Measurements from ENCODE around the gene EPHA8. TPM values are rescaled to one million over a fixed set of nuclear protein-coding genes. Genes with fewer than 3 reads are reported as not detected.
A peak's percentile ranks its signal among the peaks of the same experiment; 100 is the strongest.

Gene EPHA8
- total RNA-seq, 4 donors from 2014 or later, result 0.62 TPM; not detected in 3

GRCh38 chr1:22641906-22642636 lies 78.8 kb downstream of the EPHA8 start:
- no peak for TF ChIP-seq POLR2A (IDR thresholded peaks at IDR 0.05)
- TF ChIP-seq, protein P1, sequence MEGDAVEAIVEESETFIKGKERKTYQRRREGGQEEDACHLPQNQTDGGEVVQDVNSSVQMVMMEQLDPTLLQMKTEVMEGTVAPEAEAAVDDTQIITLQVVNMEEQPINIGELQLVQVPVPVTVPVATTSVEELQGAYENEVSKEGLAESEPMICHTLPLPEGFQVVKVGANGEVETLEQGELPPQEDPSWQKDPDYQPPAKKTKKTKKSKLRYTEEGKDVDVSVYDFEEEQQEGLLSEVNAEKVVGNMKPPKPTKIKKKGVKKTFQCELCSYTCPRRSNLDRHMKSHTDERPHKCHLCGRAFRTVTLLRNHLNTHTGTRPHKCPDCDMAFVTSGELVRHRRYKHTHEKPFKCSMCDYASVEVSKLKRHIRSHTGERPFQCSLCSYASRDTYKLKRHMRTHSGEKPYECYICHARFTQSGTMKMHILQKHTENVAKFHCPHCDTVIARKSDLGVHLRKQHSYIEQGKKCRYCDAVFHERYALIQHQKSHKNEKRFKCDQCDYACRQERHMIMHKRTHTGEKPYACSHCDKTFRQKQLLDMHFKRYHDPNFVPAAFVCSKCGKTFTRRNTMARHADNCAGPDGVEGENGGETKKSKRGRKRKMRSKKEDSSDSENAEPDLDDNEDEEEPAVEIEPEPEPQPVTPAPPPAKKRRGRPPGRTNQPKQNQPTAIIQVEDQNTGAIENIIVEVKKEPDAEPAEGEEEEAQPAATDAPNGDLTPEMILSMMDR (IDR thresholded peaks at IDR 0.05), result no peak
- H3K4me3 ChIP-seq (ENCODE audit: low read depth, poor library complexity, severe bottlenecking), result no peak overlapping the region
- WGBS, 2 donors, result 8 to 9% methylated on average over 17 to 18 of the region's 18 CpGs
- intact Hi-C loops (cut with DNase I; ENCODE audit: low total_unique reads), result loop anchor here (2.0 kb wide), 1 partner anchor 221 kb away; no protein-coding TSS in a partner anchor
- peak; percentile 78 to 95 for DNase-seq (ENCODE audit: low spot score in 2 of 2)

DNA sequence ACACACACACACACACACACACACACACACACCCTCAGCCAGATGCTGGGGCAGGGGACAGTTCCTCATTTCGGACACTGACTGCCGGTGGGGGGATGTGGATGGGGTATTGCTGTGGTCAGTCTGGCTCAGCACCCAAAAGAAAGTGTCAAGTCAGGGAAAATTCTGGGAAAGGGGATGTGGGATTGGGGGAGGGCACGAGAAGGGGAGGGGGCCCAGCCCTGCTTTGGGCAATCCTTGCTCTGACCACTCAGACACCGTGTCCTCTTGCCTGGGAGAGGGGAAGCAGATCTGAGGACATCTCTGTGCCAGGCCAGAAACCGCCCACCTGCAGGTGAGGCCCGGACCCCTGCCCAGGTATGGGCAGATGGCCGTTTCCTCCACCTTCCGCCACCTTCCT lies 80.1 kb downstream of the EPHA8 start, which contains the start of gene C1QC:
TSS of gene C1QC (plus strand) at position 253 of the 400 bp plus-strand sequence. CDS start 391 bp downstream, outside the sequence.
- 72 to 74% methylated on average over 8 of the region's 8 CpGs for WGBS, 2 donors
- H3K4me3 ChIP-seq (ENCODE audit: low read depth, poor library complexity, severe bottlenecking), result peak within 1 kb of the TSS; percentile 24
- no peak for TF ChIP-seq POLR2A (IDR thresholded peaks at IDR 0.05)
- TF ChIP-seq, protein P1 (IDR thresholded peaks at IDR 0.05), result no peak
- intact Hi-C loops (cut with DNase I; ENCODE audit: low total_unique reads), result loop anchor here (2.0 kb wide), 1 partner anchor 223 kb away; no protein-coding TSS in a partner anchor
- DNase-seq (ENCODE audit: low spot score in 2 of 2), result peak in 1 of 2 donors; percentile 37

GRCh38 chr1:22643928-22644327 lies 80.6 kb downstream of the EPHA8 start:
- intact Hi-C loops (cut with DNase I; ENCODE audit: low total_unique reads), result loop anchor here (2.0 kb wide), 1 partner anchor 223 kb away; no protein-coding TSS in a partner anchor
- H3K4me3 ChIP-seq (ENCODE audit: low read depth, poor library complexity, severe bottlenecking), result peak overlapping the region; percentile 24
- no peak for TF ChIP-seq POLR2A (IDR thresholded peaks at IDR 0.05)
- TF ChIP-seq, protein P1 (IDR thresholded peaks at IDR 0.05), result no peak
- 77 to 79% methylated on average over 9 to 12 of the region's 12 CpGs for WGBS, 2 donors
- DNase-seq (ENCODE audit: low spot score in 2 of 2), result no peak

DNA sequence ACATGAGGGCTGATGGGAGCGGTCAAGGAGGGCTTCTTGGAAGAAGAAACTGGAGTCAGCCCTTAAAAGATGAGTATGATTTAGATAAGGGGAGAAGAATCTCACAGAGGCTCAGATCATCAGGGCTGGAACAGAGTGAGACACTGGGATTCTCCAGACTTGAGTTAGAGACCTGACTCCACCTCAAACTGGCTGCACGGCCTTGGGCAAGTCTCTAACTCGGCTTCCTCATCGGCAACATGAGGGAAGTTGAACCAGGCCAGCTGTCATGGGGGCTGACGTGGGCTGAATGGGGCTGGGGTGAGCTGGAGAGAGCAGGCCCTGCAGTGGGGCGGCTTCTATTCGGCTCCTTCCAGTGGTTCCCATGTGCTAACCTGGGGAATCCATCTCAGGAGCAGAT lies 82.6 kb downstream of the EPHA8 start:
- DNase-seq (ENCODE audit: low spot score in 2 of 2), result no peak
- WGBS, 2 donors, result 68 to 71% methylated on average over 7 of the region's 7 CpGs
- intact Hi-C loops (cut with DNase I; ENCODE audit: low total_unique reads), result no loop called here
- H3K4me3 ChIP-seq (ENCODE audit: low read depth, poor library complexity, severe bottlenecking), result no peak overlapping the region
- TF ChIP-seq, protein P1 (IDR thresholded peaks at IDR 0.05), result no peak
- TF ChIP-seq POLR2A (IDR thresholded peaks at IDR 0.05), result no peak

- TF ChIP-seq POLR2A (IDR thresholded peaks at IDR 0.05), result no peak
- TF ChIP-seq, protein P1 (IDR thresholded peaks at IDR 0.05), result no peak
- DNase-seq (ENCODE audit: low spot score in 2 of 2), result no peak
- WGBS, 2 donors, result 0 to 98% methylated on average over 1 of the region's 1 CpG
- intact Hi-C loops (cut with DNase I; ENCODE audit: low total_unique reads), result no loop called here
- no peak overlapping the region for H3K4me3 ChIP-seq (ENCODE audit: low read depth, poor library complexity, severe bottlenecking)
These were observed 83.1 kb downstream of the EPHA8 start for GRCh38 chr1:22646384-22646783.

Measured in lower leg skin (tissue), 4 donors.